Colonic mucosa (tissue), 4 donors: ENCODE results near the gene UBE2F. TPM values are rescaled to one million over a fixed set of nuclear protein-coding genes. Genes with fewer than 3 reads are reported as not detected.

Experiments used
- DNase-seq: peaks from one replicate; pipeline ENCODE4 v3.0.0-alpha.2; 2020
- H3K27ac ChIP-seq: fragments of 200-600 bp; one replicate; pipeline ENCODE4 v1.8.0; 2021
- H3K27me3 ChIP-seq: fragments of 200-600 bp; one replicate; pipeline ENCODE4 v1.8.0; 2021
- H3K36me3 ChIP-seq: fragments of 200-600 bp; one replicate; pipeline ENCODE4 v1.8.0; 2021
- H3K4me1 ChIP-seq: fragments of 200-600 bp; one replicate; pipeline ENCODE4 v1.8.0; 2021; ENCODE audit warnings: mild to moderate bottlenecking
- H3K4me3 ChIP-seq: fragments of 200-600 bp; one replicate; pipeline ENCODE4 v1.8.0; 2021
- H3K9ac ChIP-seq, 2 donors: one replicate each; pipeline ENCODE4 v1.7.0; 2013; ENCODE audit warnings: control low read depth in 2 of 2, low read depth in 2 of 2, low read length in 2 of 2
- H3K9me3 ChIP-seq: fragments of 200-600 bp; one replicate; pipeline ENCODE4 v1.8.0; 2021
- CTCF ChIP-seq: fragments of 200-600 bp; IDR thresholded peaks from one replicate; pipeline ENCODE4 v1.8.0; 2022; ENCODE audit warnings: antibody characterized with exemption, mild to moderate bottlenecking
- intact Hi-C: fragments of 100-400 bp; cut with DNase I; formaldehyde crosslinking; loops from one replicate; pipeline ENCODE4 v1.14.1; 2022
- total RNA-seq, 2 donors: library from RNA; stranded (reverse); fragmentation: NEBNext Ultra II Directional in 1 of 2; extraction: Animal tissue kit (Norgen Biotek cat#: 25700) in 1 of 2; gene quantifications; one replicate each; pipeline ENCODE4 v1.2.1, GENCODE V29; 2021
- donor health status: healthy.
- donor health status: DM: no; HTN: no; CAD: no.
- donor health status: DM: no; HTN: no; CAD: no.

UBE2F gene
- total RNA-seq, 2 donors from 2014 or later, result 51.8 to 54.7 TPM

- no peak overlapping the region for H3K27ac ChIP-seq
- DNase-seq, result no peak
Observed at GRCh38 chr2:237939251-237939650, 27.6 kb upstream of the UBE2F start.

DNA sequence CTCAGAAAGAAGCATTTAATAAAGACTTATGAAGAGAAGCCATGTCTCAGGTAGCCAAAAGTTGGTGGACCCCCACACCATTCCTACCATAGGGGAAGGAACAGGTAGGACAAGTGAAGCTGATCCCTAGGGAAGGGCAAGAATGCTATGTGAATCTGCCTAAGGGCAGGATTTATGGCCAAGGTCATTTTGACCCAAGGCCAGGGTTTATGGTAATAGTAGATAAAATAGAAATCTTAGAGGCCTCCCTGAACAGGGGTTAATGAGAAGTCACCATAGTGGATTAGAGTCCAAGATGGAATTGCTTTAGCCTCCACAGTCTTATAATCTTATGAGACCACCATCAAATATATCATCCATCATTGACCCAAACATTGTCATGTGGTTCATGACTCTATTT lies 26.0 kb upstream of the UBE2F start:
- Histone ChIP-seq H3K4me1 (no peaks in the 10 kb centered on the region), H3K4me3 (no peak overlapping the region), H3K27ac (no peak overlapping the region), H3K9me3 (no peaks in the 10 kb centered on the region), H3K36me3 (no peaks in the 10 kb centered on the region), H3K27me3 (no peaks in the 10 kb centered on the region), H3K9ac (no peak overlapping the region)
- intact Hi-C loops, result no loop called here
- no peak for TF ChIP-seq CTCF
- no peak for DNase-seq

More at GRCh38 chr2:237939251-237939650, 27.6 kb upstream of the UBE2F start:
- H3K4me3 ChIP-seq, result no peak overlapping the region
- H3K36me3 ChIP-seq, result no peaks in the 10 kb centered on the region
- intact Hi-C loops, result no loop called here
- no peak for TF ChIP-seq CTCF
- H3K9ac ChIP-seq, result no peak overlapping the region
- no peaks in the 10 kb centered on the region for H3K9me3 ChIP-seq
- no peaks in the 10 kb centered on the region for H3K27me3 ChIP-seq
- H3K4me1 ChIP-seq, result no peaks in the 10 kb centered on the region

DNA sequence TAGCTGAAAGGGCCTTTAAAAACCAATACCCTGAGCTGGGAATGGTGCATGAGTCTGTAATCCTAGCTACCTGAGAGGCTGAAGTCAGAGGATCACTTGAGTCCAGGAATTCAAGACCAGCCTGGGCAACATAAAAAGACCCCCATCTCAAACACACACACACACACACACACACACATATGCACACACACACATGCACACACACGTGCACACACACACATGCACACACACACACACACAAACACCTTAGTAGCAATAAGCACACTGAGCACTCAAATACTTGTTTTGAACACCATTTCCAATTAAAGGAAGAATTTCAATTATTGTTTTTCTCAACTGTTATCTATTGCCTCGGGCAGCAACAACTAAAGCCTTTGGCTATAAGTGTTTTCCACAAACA lies 25.6 kb upstream of the UBE2F start:
- H3K27ac ChIP-seq, result peak overlapping the region; percentile 4
- H3K36me3 ChIP-seq, result no peaks in the 10 kb centered on the region
- H3K27me3 ChIP-seq, result no peaks in the 10 kb centered on the region
- H3K9me3 ChIP-seq, result no peaks in the 10 kb centered on the region
- no peak for TF ChIP-seq CTCF
- no peak for DNase-seq
- no peaks in the 10 kb centered on the region for H3K4me1 ChIP-seq
- H3K4me3 ChIP-seq, result no peak overlapping the region
- H3K9ac ChIP-seq, result no peak overlapping the region
- intact Hi-C loops, result no loop called here

GRCh38 chr2:237942513-237942899 lies 24.3 kb upstream of the UBE2F start:
- no peaks in the 10 kb centered on the region for H3K9me3 ChIP-seq
- no peak for DNase-seq
- intact Hi-C loops, result no loop called here
- no peak overlapping the region for H3K4me3 ChIP-seq
- H3K27ac ChIP-seq, result no peak overlapping the region
- no peaks in the 10 kb centered on the region for H3K27me3 ChIP-seq
- H3K4me1 ChIP-seq, result no peaks in the 10 kb centered on the region
- no peak overlapping the region for H3K9ac ChIP-seq
- no peak for TF ChIP-seq CTCF
- H3K36me3 ChIP-seq, result no peaks in the 10 kb centered on the region

GRCh38 chr2:237943395-237944094 lies 23.3 kb upstream of the UBE2F start:
- no peaks in the 10 kb centered on the region for H3K36me3 ChIP-seq
- no peak overlapping the region for H3K9ac ChIP-seq
- H3K4me1 ChIP-seq, result no peaks in the 10 kb centered on the region
- H3K27ac ChIP-seq, result no peak overlapping the region
- H3K9me3 ChIP-seq, result no peaks in the 10 kb centered on the region
- intact Hi-C loops, result no loop called here
- no peak for DNase-seq
- no peaks in the 10 kb centered on the region for H3K27me3 ChIP-seq
- H3K4me3 ChIP-seq, result no peak overlapping the region
- no peak for TF ChIP-seq CTCF
